Astrocyte of the spinal cord (primary cell): ENCODE results near the gene BMP7.
"Not testable (repeated sequence)": the region's sequence is repeated elsewhere in the genome, so short reads cannot be mapped to it uniquely, and the experiment has no call there.

Experiments
- DNase-seq: peaks from one replicate; pipeline ENCODE4 v3.0.0; 2011; ENCODE audit warnings: low read depth, low spot score
- H3K4me3 ChIP-seq: 2 replicates; pipeline ENCODE4 v1.5.1; 2011; ENCODE audit warnings: low read depth, mild to moderate bottlenecking, low read length, moderate library complexity
- in situ Hi-C: cut with HindIII; loops from 2 replicates; pipeline ENCODE4 v1.10.0; 2017; ENCODE audit warnings: low sequenced_read_pairs
- TF ChIP-seq, protein P1 (sequence below): IDR thresholded peaks from 2 replicates; pipeline ENCODE4 v1.5.1; 2012; ENCODE audit warnings: low read depth, mild to moderate bottlenecking, low read length, inconsistent platforms

BMP7 gene

DNA sequence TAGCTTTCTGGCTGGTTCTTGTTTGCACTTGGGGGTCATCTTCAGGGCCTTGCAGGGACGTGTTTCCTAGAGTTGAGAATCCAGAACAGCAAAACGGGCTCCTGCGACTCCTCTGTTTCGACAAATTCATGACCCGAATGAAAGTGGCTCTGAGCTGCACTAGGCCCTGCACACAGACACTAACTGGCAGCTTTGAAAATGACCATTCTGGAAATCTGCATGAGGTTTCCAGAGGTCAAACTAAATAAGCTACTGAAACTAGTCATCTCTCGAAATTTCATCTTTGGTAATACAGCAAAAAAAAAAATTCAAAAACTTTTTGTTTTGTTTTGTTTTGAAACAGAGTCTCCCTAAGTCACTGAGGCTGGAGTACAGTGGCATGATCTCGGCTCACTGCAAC is 15.5 kb upstream of the BMP7 start:
- DNase-seq: no peak
- H3K4me3 ChIP-seq: no peak overlapping the region
- in situ Hi-C loops: no loop called here
- TF ChIP-seq, protein P1, sequence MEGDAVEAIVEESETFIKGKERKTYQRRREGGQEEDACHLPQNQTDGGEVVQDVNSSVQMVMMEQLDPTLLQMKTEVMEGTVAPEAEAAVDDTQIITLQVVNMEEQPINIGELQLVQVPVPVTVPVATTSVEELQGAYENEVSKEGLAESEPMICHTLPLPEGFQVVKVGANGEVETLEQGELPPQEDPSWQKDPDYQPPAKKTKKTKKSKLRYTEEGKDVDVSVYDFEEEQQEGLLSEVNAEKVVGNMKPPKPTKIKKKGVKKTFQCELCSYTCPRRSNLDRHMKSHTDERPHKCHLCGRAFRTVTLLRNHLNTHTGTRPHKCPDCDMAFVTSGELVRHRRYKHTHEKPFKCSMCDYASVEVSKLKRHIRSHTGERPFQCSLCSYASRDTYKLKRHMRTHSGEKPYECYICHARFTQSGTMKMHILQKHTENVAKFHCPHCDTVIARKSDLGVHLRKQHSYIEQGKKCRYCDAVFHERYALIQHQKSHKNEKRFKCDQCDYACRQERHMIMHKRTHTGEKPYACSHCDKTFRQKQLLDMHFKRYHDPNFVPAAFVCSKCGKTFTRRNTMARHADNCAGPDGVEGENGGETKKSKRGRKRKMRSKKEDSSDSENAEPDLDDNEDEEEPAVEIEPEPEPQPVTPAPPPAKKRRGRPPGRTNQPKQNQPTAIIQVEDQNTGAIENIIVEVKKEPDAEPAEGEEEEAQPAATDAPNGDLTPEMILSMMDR: no peak

DNA sequence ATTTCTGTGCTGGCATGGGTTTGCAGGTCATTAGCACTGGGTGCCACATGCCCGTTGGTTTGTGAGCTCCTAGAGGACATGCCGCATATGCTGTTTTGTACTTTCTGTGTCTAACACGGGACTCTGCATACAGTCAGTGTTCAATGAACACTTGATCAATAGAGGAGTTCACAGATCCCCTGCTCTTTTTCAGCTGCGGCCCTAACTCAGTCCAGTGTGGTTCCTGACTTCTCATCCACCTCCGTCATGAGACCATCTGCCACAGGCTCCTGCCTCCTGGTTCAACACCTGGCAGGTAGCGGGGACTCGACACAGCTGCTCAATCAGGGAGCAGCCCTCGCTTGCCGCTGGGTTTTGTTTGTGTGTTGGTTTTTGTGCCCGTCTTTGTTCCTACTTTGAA is 13.8 kb upstream of the BMP7 start:
- no peak overlapping the region for H3K4me3 ChIP-seq
- in situ Hi-C loops: no loop called here
- TF ChIP-seq, protein P1: no peak
- no peak for DNase-seq

DNA sequence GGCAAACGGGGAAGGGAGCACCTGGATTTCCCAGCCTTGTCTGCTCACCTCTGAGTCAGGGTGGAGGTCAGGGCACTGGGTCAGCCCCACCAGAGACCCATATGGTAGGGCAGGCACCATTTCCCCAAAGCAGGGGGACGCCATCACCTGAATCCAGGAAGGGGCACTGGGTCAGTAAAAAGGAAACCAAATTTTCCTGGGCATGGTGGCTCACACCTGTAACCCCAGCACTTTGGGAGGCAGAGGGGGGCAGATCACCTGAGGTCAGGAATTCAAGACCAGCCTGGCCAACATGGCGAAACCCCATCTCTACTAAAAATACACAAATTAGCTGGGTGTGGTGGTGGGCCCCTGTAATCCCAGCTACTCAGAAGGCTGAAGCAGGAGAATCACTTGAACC is 13.1 kb upstream of the BMP7 start:
- in situ Hi-C loops, DNase-seq, H3K4me3 ChIP-seq: not testable (repeated sequence)

DNA sequence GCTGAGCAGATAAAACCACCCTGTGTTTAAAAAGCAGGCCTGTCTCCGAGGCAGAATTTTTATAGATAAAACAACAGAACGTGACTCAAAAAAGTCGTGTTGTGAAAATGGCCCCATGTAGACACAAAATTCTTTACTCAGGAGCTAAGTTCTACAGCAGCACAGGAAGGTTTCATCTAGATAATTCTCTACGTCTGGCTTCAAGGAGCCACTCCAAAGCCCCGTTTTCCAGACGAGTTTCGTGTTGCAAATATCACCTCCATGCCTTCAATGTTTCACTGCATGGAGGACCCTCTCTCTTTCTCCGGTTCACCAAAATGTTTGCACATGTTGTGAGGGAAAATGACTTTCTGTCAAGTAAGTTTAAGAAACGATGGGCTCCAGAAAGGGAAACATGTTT is 12.0 kb upstream of the BMP7 start:
- no peak for DNase-seq
- H3K4me3 ChIP-seq: no peak overlapping the region
- in situ Hi-C loops: no loop called here
- TF ChIP-seq, protein P1: no peak

DNA sequence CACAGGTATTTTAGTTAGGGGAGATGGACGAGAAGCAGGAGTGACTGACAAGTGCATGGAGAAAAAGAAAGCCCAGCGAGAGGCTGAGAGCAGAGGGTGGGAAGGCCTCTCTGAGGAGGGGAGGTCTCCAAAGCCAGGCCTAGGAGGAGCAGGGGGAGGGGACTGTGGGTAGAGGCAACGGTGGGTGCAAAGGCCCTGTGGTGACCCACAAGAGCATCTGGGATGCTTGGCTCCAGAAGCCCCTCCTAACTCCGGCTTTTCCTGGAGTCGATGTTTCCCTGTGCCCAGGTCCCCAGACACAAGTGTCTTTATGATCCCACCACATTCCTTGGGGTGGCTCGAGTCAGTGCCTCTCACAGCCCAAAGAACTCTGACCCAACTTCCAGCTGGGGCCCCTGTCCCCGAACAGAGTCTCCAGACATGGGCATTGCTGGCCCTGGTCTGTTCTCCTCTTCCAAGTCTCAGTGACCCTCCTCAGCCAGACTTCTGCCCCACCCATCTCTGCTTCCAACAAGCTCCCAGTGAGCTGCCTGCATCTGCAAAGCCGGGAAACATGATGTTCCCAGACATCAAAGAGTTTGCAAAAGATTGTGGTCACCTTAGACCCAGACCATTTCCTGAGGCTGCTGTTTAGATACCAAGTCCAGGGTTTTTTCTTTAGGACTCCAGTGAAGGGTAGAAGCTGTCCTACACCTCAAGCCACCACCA is 11.1 kb upstream of the BMP7 start:
- in situ Hi-C loops: no loop called here
- TF ChIP-seq, protein P1: no peak
- H3K4me3 ChIP-seq: no peak overlapping the region
- DNase-seq: no peak

DNA sequence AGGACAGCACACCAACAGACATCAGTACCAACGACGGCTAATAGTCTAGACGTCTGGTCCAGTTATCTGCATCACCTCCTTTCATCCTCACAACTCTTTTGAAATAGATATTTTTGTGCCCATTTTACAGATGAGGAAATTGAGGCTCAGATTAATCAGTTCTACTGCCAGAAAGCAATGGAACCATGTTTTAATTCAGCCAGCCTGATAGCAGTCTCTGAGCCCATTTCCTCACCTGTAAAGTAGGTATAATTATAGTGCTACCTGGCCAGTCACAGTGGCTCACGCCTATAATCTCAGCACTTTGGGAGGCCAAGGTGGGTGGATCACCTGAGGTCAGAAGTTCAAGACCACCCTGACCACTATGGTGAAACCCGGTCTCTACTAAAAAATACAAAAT is 9.8 kb upstream of the BMP7 start:
- no peak for DNase-seq
- in situ Hi-C loops: no loop called here
- TF ChIP-seq, protein P1: no peak
- H3K4me3 ChIP-seq: no peak overlapping the region

DNA sequence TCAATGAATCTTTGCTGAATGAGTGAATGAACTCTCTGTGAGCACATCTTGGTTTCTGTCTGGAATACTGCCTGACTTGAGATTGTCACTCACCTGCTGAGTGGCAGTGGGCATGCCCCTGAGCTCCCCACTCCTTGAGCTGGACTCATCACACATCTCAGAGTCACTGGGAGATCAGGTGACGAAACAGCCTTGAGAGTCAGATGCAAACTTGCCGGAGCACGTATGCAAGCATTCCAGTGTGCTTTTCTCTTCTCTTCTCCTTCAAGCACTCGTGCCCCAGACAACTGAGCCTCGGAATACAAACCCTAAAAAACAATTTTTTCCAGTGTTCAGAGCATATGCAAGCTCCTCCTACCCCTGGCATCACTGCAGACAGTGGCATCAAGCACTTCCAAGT is 9.4 kb upstream of the BMP7 start:
- no peak overlapping the region for H3K4me3 ChIP-seq
- TF ChIP-seq, protein P1: no peak
- DNase-seq: no peak
- in situ Hi-C loops: no loop called here
